Amniotic stem cell (primary cell): ENCODE measurements around the gene PTPRD.
"Not testable (repeated sequence)": the region's sequence is repeated elsewhere in the genome, so short reads cannot be mapped to it uniquely, and the experiment has no call there.

Experiments
- DNase-seq: peaks from one replicate; lab custom pipeline; 2025; lab: John Stamatoyannopoulos, UW

The PTPRD gene

DNA sequence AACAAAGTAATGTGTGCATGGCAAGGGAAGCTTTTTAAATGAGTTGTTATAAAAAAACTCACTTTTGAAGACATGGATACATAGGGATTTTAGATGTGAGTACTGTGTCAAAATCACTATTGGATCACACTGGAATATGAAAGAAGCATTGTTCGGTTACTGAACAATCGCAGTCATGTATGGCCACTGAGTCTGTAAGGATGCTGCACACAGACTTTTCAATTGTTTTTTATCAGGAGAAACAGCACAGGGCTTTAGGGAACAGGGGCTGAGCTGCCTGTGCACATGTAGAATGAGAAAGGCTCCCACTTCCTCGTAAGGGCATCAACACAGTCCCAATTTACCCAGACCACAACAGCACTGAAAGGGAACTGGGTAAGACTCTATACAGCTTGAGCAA lies 1479.3 kb downstream of the PTPRD start:
- no peak for DNase-seq

DNA sequence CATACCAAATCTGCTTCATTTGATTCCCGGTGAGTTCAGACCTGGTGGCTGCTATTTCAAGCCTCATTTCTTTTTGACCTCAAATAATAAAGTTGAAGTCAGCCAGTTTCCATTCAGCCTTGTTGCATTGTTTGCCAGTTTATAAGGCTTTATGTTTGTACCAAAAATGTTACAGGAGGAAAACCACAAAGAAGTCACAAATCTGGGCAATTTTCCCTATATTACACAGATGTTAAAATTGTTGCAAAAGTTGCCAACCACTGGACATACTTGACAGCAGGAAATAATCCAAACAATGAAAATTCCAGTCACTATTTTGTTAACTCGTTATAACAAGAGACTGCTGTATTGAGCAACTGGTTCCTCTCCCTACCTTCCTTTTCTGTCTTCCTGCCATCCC lies 1488.2 kb downstream of the PTPRD start:
- no peak for DNase-seq

DNA sequence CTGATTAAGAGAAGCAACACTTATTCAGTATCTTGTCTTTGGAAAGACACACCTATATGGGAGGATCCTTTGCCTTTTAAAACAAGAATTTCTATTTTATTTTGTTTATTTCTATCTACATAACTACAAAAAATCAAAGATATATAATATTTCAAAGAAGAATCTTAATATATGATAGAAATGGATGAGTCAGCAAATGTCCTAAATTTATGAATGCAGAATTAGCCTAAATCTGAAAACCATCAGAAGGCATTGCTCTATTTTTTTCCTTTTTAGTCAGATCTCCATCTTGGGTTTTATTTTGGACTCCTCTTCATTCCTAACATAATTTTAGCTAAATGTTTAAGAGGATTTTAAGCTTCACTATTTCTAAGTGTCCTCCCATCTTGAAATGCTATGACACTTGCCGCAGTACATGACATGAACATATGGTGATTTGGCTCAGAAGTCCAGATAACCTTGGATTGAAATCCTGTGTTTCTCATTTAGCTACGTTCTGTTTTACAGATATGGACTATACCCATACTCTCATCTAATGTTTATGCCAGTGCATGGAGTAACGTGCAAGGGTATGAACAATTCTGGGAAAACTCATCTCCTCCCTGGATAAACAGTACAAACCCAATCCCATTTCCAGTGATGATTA lies 1490.4 kb downstream of the PTPRD start:
- DNase-seq = no peak

DNA sequence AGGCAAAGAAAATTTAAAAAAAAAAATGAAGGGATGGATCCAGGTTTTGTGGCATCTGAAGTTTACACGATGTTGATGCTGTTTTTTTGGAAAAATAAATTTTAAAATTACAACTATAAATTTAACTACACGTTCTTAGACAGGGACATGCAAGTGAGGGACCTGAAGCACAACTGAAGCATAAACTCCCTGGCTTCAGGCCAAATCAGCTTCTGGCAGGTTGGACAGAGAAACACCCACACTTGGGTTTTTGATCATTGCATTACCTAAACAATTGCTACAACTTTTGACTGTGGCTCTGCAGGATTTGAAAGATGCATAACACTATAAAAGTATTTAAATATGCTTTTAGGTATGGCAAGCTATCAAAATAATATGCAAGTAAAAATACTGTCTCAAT lies 1494.9 kb downstream of the PTPRD start:
- no peak for DNase-seq

DNA sequence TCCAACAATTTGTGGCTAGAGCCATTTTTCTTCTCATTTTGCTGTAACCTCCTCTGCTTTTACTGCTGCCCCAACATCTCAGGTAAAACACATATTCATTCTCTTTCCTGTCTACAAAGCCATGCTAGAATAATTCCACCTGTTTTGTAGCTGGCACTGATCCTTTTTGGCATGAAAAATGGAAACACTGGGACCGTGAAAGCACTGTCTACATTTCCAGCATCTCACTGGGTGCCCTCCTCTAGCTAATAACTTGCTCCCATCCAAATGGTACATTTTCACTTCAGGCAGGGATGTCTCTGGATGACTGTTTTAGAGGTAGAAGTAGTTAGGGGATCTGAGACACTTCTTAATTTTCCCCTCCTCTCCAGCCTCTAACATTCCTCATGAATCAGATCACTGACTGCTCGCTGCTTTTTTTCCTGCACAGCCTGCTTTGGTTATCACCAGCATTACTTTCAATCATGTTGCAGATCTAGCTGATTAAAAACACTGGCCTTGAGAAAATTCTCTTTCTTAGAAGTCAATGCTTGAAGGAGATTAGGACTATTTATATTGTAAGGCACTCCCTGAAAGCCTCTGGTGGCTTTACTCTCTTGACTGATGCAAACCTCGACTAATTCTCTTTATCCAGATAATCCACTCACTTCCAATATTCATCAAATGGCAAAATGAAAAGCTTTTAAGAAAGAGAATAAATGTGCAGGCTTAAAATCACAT lies 1500.6 kb downstream of the PTPRD start:
- no peak for DNase-seq

DNA sequence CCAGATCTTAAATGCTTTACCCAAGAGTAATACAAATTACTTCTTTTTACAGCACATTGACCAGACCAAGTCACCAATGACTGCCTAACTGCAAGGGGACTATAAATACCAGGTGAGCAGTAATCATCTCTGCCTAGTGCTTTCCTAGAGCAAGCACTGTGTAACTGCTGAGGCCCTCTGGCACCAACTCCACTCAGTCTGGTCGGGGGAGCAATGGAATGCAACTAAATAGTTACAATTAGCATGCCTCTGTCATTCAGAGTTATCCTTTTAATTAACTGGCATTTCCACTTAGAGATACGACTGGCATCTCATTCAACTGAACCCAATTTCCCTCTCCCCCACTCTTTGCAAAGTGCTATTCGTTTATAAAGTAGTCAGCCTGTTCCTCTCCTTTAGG lies 1504.2 kb downstream of the PTPRD start:
- DNase-seq = no peak

DNA sequence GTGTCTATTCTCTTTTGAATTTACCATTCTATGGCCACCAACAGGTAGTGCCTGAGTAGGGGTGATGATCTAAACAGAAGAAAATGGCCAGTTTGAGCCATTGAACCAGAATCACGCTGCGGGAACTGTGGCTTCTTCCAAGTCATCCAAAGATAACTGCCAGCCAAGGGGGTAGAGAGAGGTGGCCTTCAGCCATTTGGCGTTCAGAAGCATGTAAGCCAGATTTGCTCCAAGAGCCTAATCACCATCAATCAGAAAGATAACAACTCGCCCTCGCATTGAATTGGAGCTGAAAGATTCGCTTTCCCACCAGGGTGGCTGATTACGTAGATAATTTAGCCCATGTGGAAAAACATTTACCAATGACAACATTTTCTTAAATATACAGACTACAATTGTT lies 1510.5 kb downstream of the PTPRD start:
- no peak for DNase-seq

DNA sequence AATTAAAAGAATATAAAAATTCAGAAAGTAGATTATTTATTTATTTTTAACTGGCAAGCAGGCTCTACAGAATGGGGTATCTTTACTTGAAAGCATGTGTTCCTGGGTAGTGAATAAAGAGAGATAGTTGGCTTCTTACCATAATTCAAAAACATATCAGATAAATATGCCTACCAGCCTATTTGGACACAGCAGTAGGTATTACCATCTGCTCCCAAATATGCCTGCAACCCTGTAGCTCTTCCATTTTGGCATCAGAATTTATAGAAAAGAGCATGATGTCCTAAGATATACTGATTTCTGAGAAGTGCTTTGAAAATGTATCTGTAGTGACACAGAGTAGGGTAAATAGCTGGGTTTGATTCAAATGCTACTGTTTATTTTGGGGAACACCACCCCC lies 1512.7 kb downstream of the PTPRD start:
- no peak for DNase-seq

DNA sequence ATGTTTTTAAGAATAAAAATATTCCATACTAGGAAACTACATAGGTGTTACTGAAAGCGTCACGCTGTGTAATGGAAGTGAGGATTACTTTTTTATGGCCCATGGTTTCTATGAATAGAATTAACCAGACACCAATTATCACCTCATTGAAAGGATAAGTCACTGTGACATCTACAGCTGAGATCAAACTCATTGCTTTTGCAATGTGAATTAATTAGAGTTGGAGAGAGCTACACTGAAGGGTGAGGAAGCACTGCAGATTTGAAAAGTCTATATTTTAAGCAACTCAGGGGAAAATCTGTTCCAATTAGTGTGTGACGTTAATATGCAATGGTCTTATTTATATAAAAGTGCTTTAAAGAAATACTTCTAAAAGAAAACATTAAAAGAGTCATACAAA lies 1513.2 kb downstream of the PTPRD start:
- no peak for DNase-seq

DNA sequence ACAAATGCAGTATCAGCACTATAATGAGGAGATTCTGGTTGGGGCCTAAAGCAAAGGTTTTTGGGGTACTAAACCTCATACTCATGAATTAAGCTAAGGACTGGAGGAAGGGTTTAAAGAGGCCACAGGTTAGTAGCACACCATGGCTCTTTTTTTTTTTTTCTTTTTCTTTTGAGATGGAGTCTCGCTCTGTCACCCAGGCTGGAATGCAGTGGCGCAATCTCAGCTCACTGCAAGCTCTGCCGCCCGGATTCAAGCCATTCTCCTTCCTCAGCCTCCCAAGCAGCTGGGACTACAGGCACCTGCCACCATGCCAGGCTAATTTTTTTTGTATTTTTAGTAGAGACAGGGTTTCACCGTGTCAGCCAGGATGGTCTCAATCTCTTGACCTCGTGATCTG lies 1515.5 kb downstream of the PTPRD start:
- DNase-seq = not testable (repeated sequence)

DNA sequence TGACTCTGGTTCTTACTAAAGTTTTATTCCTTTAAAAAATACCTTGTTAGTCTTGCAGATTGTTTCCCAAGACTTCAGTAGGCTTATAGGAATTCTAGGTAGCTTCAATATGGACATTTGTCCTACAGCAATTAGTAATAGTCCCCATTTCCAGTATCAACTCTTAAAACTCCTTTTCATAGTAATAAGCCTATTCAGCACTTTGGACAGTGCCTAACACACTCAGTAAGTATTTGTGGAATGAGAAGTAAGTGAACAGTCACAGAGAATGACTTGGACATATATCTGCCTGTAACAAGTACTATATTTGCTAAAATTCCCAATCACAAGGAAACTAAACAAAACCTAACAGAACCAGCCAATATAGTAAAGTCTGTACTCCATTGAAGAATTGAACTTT lies 1521.4 kb downstream of the PTPRD start:
- no peak for DNase-seq

DNA sequence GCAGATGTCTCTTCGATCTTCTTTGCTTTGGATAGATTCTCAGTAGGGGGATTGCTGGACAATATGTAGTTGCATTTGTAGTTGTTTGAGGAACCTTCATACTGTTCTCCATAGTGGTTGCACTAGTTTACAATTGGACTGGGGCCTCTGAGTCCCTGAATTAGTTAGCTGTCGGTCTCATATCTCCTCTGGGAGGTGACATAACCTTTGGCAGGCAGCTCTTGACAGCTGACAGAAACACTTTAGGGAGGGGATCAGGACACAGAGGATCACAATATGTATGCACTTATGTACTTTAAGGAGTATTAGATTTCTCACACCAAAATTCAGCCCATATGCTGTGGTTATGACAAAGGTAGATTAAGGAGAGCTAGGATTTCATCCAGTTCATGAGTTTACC lies 1533.3 kb downstream of the PTPRD start:
- DNase-seq = no peak

DNA sequence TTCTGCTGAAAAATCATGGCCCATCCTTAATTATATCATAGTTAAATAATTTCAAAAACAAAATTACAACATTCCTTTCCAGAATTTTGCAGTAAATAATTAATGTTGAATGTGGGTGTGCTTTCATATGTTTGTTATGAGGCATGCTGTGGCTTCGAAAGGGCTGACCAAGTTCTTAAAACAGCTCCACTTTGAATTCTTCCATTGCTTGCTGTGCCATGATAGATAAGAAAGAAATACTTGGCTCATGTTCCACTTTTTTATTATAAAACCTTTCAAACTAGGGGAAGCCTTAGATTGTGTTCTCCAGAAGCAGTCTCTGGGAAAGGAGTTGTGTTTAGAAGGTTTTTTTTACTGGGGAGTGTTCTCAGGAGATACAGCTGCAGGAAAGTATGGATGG lies 1534.5 kb downstream of the PTPRD start:
- no peak for DNase-seq

DNA sequence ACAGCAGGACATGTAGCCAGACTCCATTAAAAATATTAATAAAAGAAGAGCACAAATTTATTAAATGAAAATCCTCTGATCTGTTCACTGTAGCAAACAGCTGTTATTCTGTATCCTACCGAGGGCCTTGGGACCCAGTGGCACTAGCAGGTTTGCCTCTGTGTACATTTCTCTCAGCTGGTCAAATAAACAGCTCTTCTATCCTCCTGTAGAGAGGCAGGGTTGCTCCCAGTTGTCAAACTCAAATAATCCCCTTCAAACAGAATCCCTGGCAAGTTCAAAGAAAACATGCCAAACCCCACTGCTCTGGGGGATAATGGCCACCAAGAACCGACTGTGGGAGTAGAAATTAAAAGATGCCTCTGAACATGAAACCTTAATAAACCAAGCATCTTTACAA lies 1551.2 kb downstream of the PTPRD start:
- DNase-seq = no peak

DNA sequence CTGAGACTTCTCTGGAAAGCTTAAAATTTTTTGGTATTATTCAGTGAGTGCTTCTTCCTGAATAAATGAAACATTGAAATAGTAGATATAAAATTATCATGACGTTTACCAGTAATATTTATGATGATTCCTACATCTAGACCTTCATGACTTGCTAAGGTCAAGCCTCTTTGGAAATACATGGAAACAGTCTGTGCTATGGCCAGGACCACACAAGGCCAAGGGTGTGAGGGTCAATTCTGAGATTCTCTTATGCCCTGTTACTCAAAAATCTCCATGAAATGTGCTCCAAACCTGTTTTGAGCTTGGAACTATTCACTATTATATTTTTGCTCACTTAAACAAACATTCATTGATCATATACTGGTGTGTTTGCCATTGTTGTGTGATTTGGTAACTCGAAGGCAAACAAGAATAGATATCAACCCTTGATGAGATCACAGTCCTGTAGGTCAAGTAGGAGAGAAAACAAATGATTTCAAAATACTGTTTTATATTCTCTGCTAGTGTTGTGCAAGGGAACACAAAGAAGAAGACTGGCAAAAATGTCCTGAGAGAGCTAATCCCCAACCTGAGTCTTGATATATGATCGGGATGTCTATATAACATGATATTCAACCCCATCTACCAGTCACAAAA lies 1558.3 kb downstream of the PTPRD start:
- no peak for DNase-seq

DNA sequence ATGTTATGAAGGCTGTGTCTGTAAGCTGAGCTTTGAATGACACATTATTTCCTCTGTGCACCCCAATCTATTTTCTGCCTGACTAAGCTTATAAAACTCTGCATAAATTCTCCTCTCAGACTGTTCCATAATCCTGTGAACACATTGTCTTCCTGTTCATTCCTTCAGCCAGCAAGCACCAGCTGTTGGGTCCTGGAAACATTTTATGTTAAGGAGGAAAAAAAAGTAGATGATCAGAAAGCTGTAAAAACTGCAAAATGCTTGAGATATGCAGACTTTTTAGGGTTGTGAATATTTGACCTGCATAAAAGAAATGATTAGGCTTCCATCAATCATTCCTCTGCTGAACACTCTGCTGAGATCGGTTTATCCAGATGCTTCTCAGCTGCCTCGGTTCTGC lies 1567.2 kb downstream of the PTPRD start:
- no peak for DNase-seq

DNA sequence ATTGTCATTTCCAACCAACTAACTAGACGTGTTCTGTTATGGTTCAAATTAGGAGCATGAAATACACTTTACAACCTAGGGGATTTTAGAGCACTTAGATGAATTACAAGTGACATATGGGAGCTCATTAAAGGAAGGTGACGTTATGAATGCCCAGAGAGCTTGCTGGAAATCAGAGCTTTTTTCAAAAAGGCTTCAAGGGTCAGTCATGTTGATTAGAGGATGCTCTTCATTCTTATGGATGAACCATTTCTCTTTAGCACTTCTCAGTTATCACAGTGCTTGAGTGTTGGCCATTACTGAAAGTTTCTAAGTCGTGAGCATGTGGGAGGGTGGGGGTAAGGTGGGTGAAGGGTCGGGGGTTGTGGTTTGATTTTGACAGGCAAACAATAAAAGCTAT lies 1567.7 kb downstream of the PTPRD start:
- no peak for DNase-seq

DNA sequence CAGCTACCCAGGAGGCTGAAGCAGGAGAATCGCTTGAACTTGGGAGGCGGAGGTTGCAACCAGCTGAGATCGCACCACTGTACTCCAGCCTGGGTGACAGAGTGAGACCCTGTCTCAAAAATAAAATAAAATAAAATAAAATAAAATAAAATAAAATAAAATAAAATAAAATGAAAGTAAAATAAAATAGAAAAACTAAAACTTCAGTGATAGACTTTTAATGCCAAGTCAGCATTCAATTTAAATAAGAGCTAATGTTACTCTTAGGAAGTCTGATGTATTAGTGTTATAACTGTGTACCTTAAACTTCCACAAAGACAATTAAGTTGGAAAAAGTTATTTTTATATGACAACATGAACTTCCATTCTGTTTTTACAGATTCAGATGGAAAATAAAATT lies 1569.0 kb downstream of the PTPRD start:
- not testable (repeated sequence) for DNase-seq

DNA sequence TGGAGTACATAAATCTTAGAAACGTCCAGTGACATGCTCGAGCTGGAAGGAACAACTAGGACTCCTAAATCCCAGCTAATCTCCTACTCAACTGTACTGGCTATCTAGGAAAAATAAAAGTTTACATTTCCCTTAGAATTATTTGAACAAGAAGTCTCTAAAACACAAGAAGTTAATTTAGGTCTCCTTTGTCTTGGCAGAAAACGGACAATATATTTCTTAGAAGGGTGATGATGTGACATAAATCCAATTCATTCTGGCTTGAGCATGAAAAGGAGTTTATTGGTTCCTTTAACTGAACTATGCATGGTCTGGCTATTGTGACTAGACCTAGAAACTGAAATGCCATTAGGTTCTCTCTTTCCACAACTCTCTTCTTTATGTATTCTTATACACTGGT lies 1571.0 kb downstream of the PTPRD start:
- no peak for DNase-seq

DNA sequence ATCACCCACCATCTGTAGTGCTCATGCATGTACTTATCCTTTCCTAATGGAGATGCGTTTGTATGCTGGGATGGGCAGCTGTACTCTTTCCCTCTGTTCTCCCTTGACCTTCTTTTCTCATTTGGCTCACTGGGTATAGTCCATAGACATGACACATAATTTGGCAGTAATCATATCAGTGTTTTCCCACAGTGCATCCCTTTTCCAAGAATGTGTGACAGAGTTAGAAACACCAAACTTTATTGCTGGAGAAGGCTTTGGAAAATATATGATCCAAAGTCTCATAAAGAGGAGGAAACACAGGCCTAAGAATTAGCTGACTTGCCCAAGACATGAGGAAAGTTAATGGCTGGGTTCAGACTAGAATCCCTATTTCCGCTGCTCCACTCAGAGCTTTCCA lies 1579.8 kb downstream of the PTPRD start:
- DNase-seq = no peak

DNA sequence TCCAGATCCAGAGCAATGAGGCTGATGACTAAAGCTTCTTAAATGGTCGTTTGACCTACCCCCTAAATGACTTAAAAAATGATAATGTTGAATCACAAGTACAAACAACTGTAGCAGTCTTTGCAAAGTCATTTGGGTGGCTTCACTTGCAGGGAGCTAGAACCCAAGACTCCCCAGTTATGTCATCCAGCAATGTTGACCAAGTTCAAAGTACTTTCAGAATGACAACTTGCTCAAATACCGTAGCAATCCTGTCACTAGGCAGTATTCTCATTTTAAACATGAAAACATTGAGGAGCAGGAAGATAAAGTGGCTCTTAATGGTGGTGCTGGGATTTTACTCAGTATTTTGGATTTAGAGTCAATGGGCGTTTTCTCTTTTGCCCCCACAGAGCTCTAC lies 1596.2 kb downstream of the PTPRD start:
- DNase-seq = no peak

DNA sequence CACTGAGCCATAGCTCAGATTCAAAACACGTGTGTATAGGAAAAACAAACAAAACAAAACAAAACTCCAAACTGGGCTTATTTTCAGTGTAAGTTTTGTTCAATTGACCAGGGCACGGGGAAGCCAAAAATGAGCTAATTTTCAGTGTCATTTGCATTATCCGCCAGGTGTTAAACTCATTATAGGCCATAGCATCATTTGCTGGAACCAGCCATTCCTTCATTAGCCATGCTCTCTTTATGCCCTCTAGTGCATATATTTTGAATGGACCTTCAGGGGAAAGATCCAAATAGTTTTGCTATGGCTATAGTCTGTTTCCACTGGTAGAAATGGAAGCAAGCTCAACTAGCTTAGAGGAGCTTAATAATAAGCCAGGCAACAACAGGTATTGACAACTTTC lies 1608.0 kb downstream of the PTPRD start:
- no peak for DNase-seq

DNA sequence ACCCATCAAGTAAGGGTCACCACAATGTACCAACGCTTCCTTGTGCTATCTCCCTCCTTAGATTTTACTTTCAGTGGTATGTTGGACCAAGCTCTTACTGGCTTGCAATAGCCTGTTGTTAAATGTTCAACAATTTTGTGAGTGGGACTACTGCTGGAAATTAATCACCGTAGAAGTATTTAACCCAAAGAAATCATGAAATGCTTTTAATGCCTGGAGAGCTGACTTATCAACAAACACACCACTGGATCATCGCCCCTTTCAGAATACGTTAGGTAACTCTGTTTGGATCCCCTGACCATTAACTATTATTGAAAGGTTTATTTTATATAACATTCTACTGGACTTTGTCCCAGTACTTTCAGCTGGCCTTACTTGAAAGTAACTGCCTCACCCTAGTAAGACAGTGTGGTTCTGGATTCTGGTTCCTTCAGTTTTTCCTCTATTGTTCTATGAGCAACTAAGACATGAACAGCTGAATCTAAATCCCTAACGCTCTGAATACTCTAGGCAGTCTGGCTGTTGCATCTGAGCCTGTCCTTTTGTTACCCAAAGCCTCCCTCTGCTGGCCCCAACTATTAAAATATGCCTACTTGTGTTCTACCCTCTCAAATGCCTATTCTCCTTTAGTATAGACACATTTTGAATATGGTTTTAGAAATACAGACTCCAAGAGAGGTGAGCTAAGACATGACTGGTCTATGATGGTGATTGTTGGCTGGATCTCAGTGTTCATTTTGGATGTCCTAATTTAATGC lies 1609.8 kb downstream of the PTPRD start:
- no peak for DNase-seq
